GM12878 (cell line): ENCODE data around the gene CAMK2N2. TPM values are rescaled to one million over a fixed set of nuclear protein-coding genes. Genes with fewer than 3 reads are reported as not detected.

Experiments used
- ATAC-seq: fragments of 200-7000 bp; cut with Tn5 transposase; 3 replicates; pipeline ENCODE4 v1.9.1; 2020; ENCODE audit warnings: mild to moderate bottlenecking, moderate library complexity
- BruUV-seq: library from RNA; stranded (reverse); fragments of 400-500 nt; replicated peaks from 2 replicates; lab custom pipeline; 2021; lab: Mats Ljungman, UMichigan
- CTCF ChIA-PET: fragments of 300-600 bp; sonication (Branson Sonifier 250); formaldehyde crosslinking; extraction: SDS; loops from one replicate; lab custom pipeline; 2021; ENCODE audit warnings: inconsistent platforms; lab: Yijun Ruan, JAX
- POLR2A ChIA-PET: fragments of 350-600 bp; formaldehyde crosslinking; extraction: SDS; loops from one replicate; lab custom pipeline; 2021; ENCODE audit warnings: inconsistent platforms; lab: Charles Lee
- RAD21 ChIA-PET: fragments of 300-600 bp; sonication (Branson Sonifier 250); formaldehyde crosslinking; loops from one replicate; lab custom pipeline; 2023; ENCODE audit warnings: antibody characterized with exemption; ENCODE audit not compliant: unreplicated experiment; lab: Charles Lee
- SMC1A ChIA-PET: fragments of 300-600 bp; sonication (Branson Sonifier 250); formaldehyde crosslinking; loops from one replicate; lab custom pipeline; 2023; ENCODE audit not compliant: unreplicated experiment, uncharacterized antibody; lab: Charles Lee
- DNase-seq: peaks from one replicate; pipeline ENCODE4 v3.0.0-alpha.2; 2011; ENCODE audit warnings: low read depth, low spot score
- FAIRE-seq: peaks from 3 replicates; lab custom pipeline; 2011; peaks lifted over from hg19 to GRCh38; lab: Jason Lieb, UNC
- H2AFZ ChIP-seq: 2 replicates; pipeline ENCODE4 v1.6.0; 2011; ENCODE audit warnings: low read depth, low read length, control low read depth; ENCODE audit not compliant: control insufficient read depth
- H3K27ac ChIP-seq: 2 replicates; pipeline ENCODE4 v1.5.1; 2011; ENCODE audit warnings: control low read depth; ENCODE audit not compliant: control insufficient read depth, insufficient read depth
- H3K27me3 ChIP-seq, 2 experiments: replicated peaks in 1 of 2; 2 replicates each; pipeline versions ENCODE4 v1.6.0 to v1.6.1; 2011; ENCODE audit warnings: low read length in 1 of 2; ENCODE audit not compliant: control insufficient read depth in 2 of 2, insufficient read depth in 2 of 2
- H3K36me3 ChIP-seq, 2 experiments: 2 replicates each; pipeline ENCODE4 v1.5.1; 2011; ENCODE audit warnings: low read length in 1 of 2; ENCODE audit not compliant: control insufficient read depth in 2 of 2, insufficient read depth in 2 of 2
- H3K4me1 ChIP-seq: 2 replicates; pipeline ENCODE4 v1.6.1; 2011; ENCODE audit warnings: mild to moderate bottlenecking, low read length, moderate library complexity, mixed read lengths; ENCODE audit not compliant: control insufficient read depth, insufficient read depth
- H3K4me2 ChIP-seq: 2 replicates; pipeline ENCODE4 v1.6.0; 2011; ENCODE audit warnings: control low read depth; ENCODE audit not compliant: control insufficient read depth, insufficient read depth
- H3K4me3 ChIP-seq: fragments of 200-600 bp; sonication (generic); 2 replicates; pipeline ENCODE4 v1.5.1; 2016
- H3K79me2 ChIP-seq: 2 replicates; pipeline ENCODE4 v1.6.0; 2011; ENCODE audit warnings: low read length; ENCODE audit not compliant: control insufficient read depth, insufficient read depth
- H3K9ac ChIP-seq: 2 replicates; pipeline ENCODE4 v1.8.0; 2011; ENCODE audit warnings: low read length, control low read depth, mixed read lengths; ENCODE audit not compliant: control insufficient read depth, insufficient read depth
- H3K9me3 ChIP-seq: replicated peaks from 3 replicates; pipeline ENCODE4 v1.5.1; 2011; ENCODE audit warnings: mild to moderate bottlenecking, low read length; ENCODE audit not compliant: control insufficient read depth, insufficient read depth
- H4K20me1 ChIP-seq: 2 replicates; pipeline ENCODE4 v1.6.0; 2011; ENCODE audit not compliant: control insufficient read depth, insufficient read depth
- GATAD2B ChIP-seq: fragments of 450-650 bp; conservative IDR thresholded peaks from 2 replicates; pipeline ENCODE4 v1.6.1; 2017; ENCODE audit warnings: low read depth, mild to moderate bottlenecking, moderate library complexity
- KAT2A ChIP-seq: conservative IDR thresholded peaks from 2 replicates; pipeline ENCODE4 v1.6.1; 2011; ENCODE audit warnings: low read depth, low read length; ENCODE audit not compliant: control insufficient read depth
- MYC ChIP-seq: IDR thresholded peaks from 2 replicates; pipeline ENCODE4 v1.6.1; 2011; ENCODE audit warnings: mild to moderate bottlenecking, low read length, moderate library complexity, inconsistent platforms; ENCODE audit not compliant: insufficient read depth, insufficient replicate concordance, insufficient read length, severe bottlenecking
- NBN ChIP-seq: fragments of 450-650 bp; IDR thresholded peaks from 2 replicates; pipeline ENCODE4 v1.6.1; 2016
- NFYA ChIP-seq: IDR thresholded peaks from 2 replicates; pipeline ENCODE4 v1.6.1; 2011; ENCODE audit warnings: low read depth, mild to moderate bottlenecking, low read length, improper control_type of control experiment, borderline replicate concordance
- SIX5 ChIP-seq: IDR thresholded peaks from 2 replicates; pipeline ENCODE4 v1.6.1; 2011; ENCODE audit warnings: mild to moderate bottlenecking, low read depth, low read length, moderate library complexity; ENCODE audit not compliant: severe bottlenecking
- SUZ12 ChIP-seq: fragments of 200-600 bp; sonication (generic); IDR thresholded peaks from one replicate; pipeline ENCODE4 v1.6.1; 2018; ENCODE audit warnings: antibody characterized with exemption, mild to moderate bottlenecking; ENCODE audit not compliant: unreplicated experiment
- ZNF384 ChIP-seq: IDR thresholded peaks from 2 replicates; pipeline ENCODE4 v1.6.1; 2012; ENCODE audit warnings: low read depth, mild to moderate bottlenecking, low read length, improper control_type of control experiment, borderline replicate concordance
- WGBS: methylation state at CpG from one replicate; pipeline ENCODE4 v1.1.6; 2016; ENCODE audit warnings: low lambda C conversion rate; ENCODE audit not compliant: insufficient replicate concordance, insufficient coverage; ENCODE audit errors: missing lambda C conversion rate; 5-methylcytosine and 5-hydroxymethylcytosine counted together
- in situ Hi-C: fragments of 300-500 bp; cut with MboI; formaldehyde crosslinking; loops from 9 replicates; pipeline ENCODE4 v1.14.3; 2018; ENCODE audit warnings: mixed read lengths
- intact Hi-C: fragments of 100-400 bp; cut with micrococcal nuclease; formaldehyde crosslinking; loops from one replicate; pipeline ENCODE4 v1.14.2; 2022; ENCODE audit not compliant: unreplicated experiment
- polyA plus RNA-seq, 11 experiments: library from polyadenylated mRNA; depleted of rRNA in 4 of 11; unstranded in 6 of 11; stranded (reverse) in 5 of 11; fragments of >200 nt; fragmentation: Nextera tagmentation in 4 of 11; fragmentation: Illumina TruSeq in 1 of 11; extraction: Ambion mirVana in 4 of 11; extraction: Trizol in 1 of 11; gene quantifications; 1 replicate in 1 of 11; 2 replicates in 10 of 11; pipeline versions ENCODE4 v1.2.1 to v1.2.3, GENCODE V29; 2011 to 2016; ENCODE audit warnings: inconsistent platforms in 2 of 11, missing spikeins in 2 of 11, low read depth in 1 of 11
- total RNA-seq, 4 experiments: library from RNA; depleted of rRNA in 3 of 4; stranded (reverse); fragments of >200 nt in 3 of 4; fragmentation: Illumina TruSeq in 1 of 4; extraction: Trizol in 1 of 4; gene quantifications; 2 replicates each; pipeline versions ENCODE4 v1.2.1 to v1.2.3, GENCODE V29; 2013 to 2021
- TF ChIP-seq, protein P1 (sequence below): fragments of 450-650 bp; conservative IDR thresholded peaks from 2 replicates; pipeline ENCODE4 v1.6.1; 2017; ENCODE audit warnings: mild to moderate bottlenecking, moderate library complexity

The CAMK2N2 gene
- total and polyA plus RNA-seq, 10 of the 15 experiments (the other 5 are each of a cell fraction or from before 2014, with no cell fraction given) = 0.06 to 1.4 (median 0.45) TPM; not detected in 1

DNA sequence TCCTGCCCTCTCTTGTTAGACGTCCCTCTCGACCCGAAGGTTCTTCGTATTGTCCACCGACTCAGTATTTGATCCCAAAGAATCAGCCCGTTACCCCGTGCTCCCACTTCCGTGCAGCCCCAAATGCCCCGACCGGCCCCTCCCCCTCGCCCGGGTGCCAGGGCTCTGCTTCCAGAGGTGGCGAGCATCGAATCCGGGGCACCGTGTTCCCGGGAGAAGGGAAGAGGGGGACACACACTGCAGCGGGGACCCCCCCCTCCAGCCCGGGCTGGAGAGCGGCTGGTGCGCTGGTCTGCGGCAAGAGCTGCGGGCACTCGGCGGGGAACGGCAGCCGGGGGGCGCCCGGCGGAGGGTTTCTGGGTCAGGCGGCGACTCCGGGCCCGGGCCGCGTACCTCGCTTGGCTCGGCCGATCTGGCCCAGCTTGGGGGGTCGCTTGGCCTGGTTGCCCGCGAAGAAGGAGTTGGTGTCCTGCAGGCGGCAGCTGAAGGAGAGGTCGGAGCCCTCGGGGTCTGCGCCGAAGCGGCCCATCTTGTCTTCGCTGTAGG lies 556 bp downstream of the CAMK2N2 start:
- no peak for FAIRE-seq
- ChIA-PET POLR2A (interaction anchor here (0.6 kb wide), 1 partner anchor 355 kb away, joined by 3 read pairs; no protein-coding TSS in a partner anchor), RAD21 (no interaction called here), SMC1A (no interaction called here), CTCF (interaction anchor here (1.1 kb wide), 1 partner anchor 11 kb away, joined by 5 read pairs; the partner anchor contains the start of gene EEF1AKMT4)
- Histone ChIP-seq H3K9me3 (no peaks in the 10 kb centered on the region), H3K4me1 (0 out of 2 replicates have a peak, but pooled peaks cover 4% of the 10 kb centered on the region), H3K36me3 (no peaks in the 10 kb centered on the region), H3K9ac (no peak overlapping the region), H3K4me2 (peak overlapping the region; percentile 64), H4K20me1 (no peaks in the 10 kb centered on the region), H2AFZ (peak overlapping the region; percentile 12; the same call in 1 of the 2 replicates), H3K79me2 (no peaks in the 10 kb centered on the region), H3K27me3 (peaks cover 2 to 11% of the 10 kb centered on the region in 2 experiments), H3K4me3 (peak overlapping the region; percentile 55; the same call in 1 of the 2 replicates), H3K27ac (no peak overlapping the region)
- ATAC-seq = no peak; the same call in 2 of the 3 replicates
- 4% methylated on average over 38 of the region's 49 CpGs for WGBS
- no TSS peak for BruUV-seq
- TF ChIP-seq NFYA (no peak), SUZ12 (peak; percentile 94), KAT2A (no peak), NBN (no peak), SIX5 (no peak), MYC (no peak), ZNF384 (no peak), GATAD2B (0 out of 2 replicates have a peak, but pooled peaks have one; percentile 32)
- TF ChIP-seq, protein P1, sequence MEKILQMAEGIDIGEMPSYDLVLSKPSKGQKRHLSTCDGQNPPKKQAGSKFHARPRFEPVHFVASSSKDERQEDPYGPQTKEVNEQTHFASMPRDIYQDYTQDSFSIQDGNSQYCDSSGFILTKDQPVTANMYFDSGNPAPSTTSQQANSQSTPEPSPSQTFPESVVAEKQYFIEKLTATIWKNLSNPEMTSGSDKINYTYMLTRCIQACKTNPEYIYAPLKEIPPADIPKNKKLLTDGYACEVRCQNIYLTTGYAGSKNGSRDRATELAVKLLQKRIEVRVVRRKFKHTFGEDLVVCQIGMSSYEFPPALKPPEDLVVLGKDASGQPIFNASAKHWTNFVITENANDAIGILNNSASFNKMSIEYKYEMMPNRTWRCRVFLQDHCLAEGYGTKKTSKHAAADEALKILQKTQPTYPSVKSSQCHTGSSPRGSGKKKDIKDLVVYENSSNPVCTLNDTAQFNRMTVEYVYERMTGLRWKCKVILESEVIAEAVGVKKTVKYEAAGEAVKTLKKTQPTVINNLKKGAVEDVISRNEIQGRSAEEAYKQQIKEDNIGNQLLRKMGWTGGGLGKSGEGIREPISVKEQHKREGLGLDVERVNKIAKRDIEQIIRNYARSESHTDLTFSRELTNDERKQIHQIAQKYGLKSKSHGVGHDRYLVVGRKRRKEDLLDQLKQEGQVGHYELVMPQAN = no peak
- no peak for DNase-seq
- in situ Hi-C loops (no loop called here), intact Hi-C loops (no loop called here)
